Lower leg skin (tissue), 4 donors: Measurements from ENCODE around the gene KRI1. TPM values are rescaled to one million over a fixed set of nuclear protein-coding genes. Genes with fewer than 3 reads are reported as not detected.
A peak's percentile ranks its signal among the peaks of the same experiment; 100 is the strongest.

Source experiments
- DNase-seq, 2 donors: peaks; one replicate each; pipeline ENCODE4 v3.0.0-alpha.2; 2019; ENCODE audit warnings: low spot score in 2 of 2
- H3K4me3 ChIP-seq: fragments of 200-600 bp; sonication (generic); 2 replicates; pipeline ENCODE4 v1.5.1; 2017; ENCODE audit warnings: mild to moderate bottlenecking, low read depth; ENCODE audit not compliant: poor library complexity, severe bottlenecking
- POLR2A ChIP-seq, 2 donors: fragments of 450-650 bp; IDR thresholded peaks; one replicate each; pipeline ENCODE4 v1.6.1; 2016 to 2017; ENCODE audit warnings: antibody characterized with exemption in 2 of 2, mild to moderate bottlenecking in 1 of 2, moderate library complexity in 1 of 2
- WGBS, 2 donors: methylation state at CpG; one replicate each; pipeline ENCODE4 v1.1.5; 2018; 5-methylcytosine and 5-hydroxymethylcytosine counted together
- intact Hi-C: fragments of 100-400 bp; cut with DNase I; formaldehyde crosslinking; loops from one replicate; pipeline ENCODE4 v1.15.0; 2023; ENCODE audit warnings: low total_unique reads
- total RNA-seq, 4 donors: library from RNA; depleted of rRNA; stranded (reverse); fragments of >200 nt; gene quantifications; one replicate each; pipeline ENCODE4 v1.1.0, GENCODE V29; 2016
- TF ChIP-seq, protein P1 (sequence below), 3 donors: fragments of 450-650 bp; IDR thresholded peaks; one replicate each; pipeline ENCODE4 v1.5.1; 2016; ENCODE audit warnings: antibody characterized with exemption in 3 of 3, mild to moderate bottlenecking in 3 of 3, moderate library complexity in 2 of 3

KRI1 gene
- total RNA-seq, 4 donors from 2014 or later: 23.8 to 59.3 (median 29.4) TPM

- TF ChIP-seq, protein P1, sequence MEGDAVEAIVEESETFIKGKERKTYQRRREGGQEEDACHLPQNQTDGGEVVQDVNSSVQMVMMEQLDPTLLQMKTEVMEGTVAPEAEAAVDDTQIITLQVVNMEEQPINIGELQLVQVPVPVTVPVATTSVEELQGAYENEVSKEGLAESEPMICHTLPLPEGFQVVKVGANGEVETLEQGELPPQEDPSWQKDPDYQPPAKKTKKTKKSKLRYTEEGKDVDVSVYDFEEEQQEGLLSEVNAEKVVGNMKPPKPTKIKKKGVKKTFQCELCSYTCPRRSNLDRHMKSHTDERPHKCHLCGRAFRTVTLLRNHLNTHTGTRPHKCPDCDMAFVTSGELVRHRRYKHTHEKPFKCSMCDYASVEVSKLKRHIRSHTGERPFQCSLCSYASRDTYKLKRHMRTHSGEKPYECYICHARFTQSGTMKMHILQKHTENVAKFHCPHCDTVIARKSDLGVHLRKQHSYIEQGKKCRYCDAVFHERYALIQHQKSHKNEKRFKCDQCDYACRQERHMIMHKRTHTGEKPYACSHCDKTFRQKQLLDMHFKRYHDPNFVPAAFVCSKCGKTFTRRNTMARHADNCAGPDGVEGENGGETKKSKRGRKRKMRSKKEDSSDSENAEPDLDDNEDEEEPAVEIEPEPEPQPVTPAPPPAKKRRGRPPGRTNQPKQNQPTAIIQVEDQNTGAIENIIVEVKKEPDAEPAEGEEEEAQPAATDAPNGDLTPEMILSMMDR (IDR thresholded peaks at IDR 0.05): no peak
- TF ChIP-seq POLR2A (IDR thresholded peaks at IDR 0.05): no peak
- intact Hi-C loops: no loop called here
- WGBS, 2 donors: 0 to 1% methylated on average over 1 to 37 of the region's 39 CpGs
- DNase-seq: no peak
- H3K4me3 ChIP-seq: peak within 1 kb of the TSS; percentile 35
These were observed 48.5 kb downstream of the KRI1 start, which contains the start of gene S1PR5 for GRCh38 chr19:10517361-10517759. TSS of gene S1PR5 (minus strand) at chr19:10517447. CDS start at chr19:10515011, 2,436 bp downstream.

DNA sequence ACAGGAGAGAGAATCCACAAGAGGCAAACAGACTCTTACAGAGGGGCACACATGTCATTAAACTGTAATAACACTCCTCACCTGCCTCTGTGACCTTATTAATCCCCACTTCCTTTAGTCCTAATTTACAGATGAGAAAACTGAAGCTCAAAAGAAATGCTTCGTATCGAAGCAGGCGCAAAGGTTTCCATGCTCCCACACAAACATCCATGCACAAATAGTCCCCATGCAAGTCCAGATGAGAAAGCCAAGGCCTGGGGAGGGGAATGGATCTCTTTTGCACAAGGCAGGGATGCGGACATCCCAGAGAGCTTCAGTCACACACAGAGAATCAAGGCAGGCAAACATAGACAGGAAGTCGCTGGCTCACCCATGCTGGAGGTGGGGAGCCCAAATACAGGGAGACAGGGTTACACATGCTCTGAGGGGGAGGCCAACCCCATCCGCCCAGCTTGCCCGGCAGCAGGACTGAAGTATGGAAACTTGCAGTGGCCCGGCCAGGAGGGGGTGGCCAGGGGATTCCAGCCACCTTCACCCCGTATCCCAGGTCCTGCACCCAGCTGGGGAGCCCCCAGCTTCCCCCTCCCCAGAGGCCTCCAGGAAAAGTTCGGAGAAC, 49.0 kb downstream of the KRI1 start:
- DNase-seq: no peak
- WGBS, 2 donors: 30 to 34% methylated on average over 7 to 10 of the region's 10 CpGs
- intact Hi-C loops: no loop called here
- H3K4me3 ChIP-seq: peak overlapping the region; percentile 35
- TF ChIP-seq POLR2A (IDR thresholded peaks at IDR 0.05): no peak
- TF ChIP-seq, protein P1 (IDR thresholded peaks at IDR 0.05): no peak

DNA sequence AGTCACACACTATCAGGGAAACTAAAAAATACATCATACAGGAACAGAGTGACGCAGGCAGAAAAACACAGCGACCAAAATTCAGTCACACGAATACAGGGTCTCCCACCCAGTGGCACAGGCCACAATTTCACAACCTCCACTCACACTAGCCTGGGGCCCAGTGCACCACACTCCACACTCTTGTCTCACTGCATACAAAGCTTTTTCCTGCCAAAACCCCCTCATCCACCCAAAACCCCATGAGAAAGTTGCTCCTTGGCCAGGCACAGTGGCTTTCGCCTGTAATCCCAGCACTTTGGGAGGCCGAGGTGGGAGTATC, 49.8 kb downstream of the KRI1 start:
- no peak for DNase-seq
- TF ChIP-seq POLR2A (IDR thresholded peaks at IDR 0.05): no peak
- TF ChIP-seq, protein P1 (IDR thresholded peaks at IDR 0.05): no peak
- intact Hi-C loops: no loop called here
- no peak overlapping the region for H3K4me3 ChIP-seq
- 53 to 67% methylated on average over 5 of the region's 5 CpGs for WGBS, 2 donors

DNA sequence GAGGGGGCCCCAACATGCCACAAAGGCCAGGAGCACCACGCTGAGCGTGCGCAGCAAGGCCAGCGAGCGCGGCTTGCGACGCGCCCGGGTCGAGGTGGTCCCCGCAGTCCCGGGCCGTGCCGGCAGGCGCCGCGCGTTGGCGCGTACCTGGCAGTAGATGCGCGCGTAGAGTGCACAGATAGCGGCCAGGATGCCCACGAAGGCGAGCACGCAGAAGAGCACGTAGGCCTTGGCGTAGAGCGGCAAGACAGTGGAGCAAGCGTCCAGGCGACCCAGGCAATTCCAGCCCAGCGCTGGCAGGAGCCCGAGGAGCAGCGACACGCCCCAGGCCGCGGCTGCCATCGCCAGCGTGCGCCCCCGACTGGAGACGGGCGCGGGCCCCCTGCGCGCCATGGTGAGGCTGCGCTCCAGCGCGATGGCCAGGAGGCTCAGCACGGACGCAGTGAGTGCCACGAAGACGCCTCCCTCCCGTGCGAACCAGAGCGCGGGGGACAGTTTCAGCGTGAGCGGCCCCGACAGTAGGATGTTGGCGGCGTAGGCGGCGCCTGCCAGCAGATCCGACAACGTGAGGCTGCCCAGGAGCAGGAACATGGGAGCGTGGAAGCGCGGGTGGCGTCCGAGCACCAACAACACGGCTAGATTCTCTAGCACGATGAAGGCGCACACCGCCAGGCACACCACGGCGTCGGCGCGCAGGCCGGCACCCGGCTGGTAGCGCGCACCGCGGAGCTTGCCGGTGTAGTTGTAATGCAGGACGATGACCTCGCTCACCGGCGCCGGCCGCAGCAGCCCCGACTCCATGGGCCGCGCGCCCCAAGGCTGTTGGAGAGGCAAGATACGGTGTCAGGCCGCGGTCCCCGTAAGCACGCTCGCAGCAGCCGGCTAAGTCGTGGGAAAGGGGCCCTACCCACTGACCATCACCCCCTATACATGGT, 51.3 kb downstream of the KRI1 start:
- intact Hi-C loops: no loop called here
- no peak overlapping the region for H3K4me3 ChIP-seq
- TF ChIP-seq POLR2A (IDR thresholded peaks at IDR 0.05): no peak
- TF ChIP-seq, protein P1 (IDR thresholded peaks at IDR 0.05): no peak
- 64 to 65% methylated on average over 38 to 53 of the region's 107 CpGs for WGBS, 2 donors
- no peak for DNase-seq

DNA sequence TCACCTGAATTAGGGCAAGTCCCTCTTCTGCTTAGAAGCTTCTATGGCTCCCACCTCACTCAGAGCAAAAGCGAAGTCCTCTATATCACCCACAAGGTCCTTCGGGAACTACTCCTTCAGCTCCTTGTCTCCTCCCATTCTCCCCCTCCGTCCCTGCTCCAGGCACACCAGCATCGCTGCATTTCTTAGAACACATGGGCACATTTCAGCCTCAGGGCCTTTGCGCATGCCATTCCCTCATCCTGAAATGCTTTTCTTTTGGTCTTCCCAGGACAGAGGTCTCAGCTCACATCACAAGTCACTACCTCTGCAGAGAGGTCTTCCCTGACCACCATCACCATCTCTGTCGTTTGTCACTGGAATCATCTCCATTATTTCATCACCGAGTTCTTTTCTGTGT, 52.6 kb downstream of the KRI1 start:
- intact Hi-C loops: no loop called here
- TF ChIP-seq, protein P1 (IDR thresholded peaks at IDR 0.05): no peak
- TF ChIP-seq POLR2A (IDR thresholded peaks at IDR 0.05): no peak
- no peak for DNase-seq
- no peak overlapping the region for H3K4me3 ChIP-seq
- 79 to 86% methylated on average over 7 of the region's 7 CpGs for WGBS, 2 donors
